GM23248 (cell line): ENCODE measurements around the gene THUMPD3.

Experiments
- EZH2 ChIP-seq: fragments of 200-600 bp; sonication (generic); IDR thresholded peaks from 2 replicates; pipeline ENCODE4 v1.6.1; 2018; ENCODE audit warnings: antibody characterized with exemption, mild to moderate bottlenecking; ENCODE audit not compliant: insufficient read depth, poor library complexity, severe bottlenecking
- EZH2phosphoT487 ChIP-seq: fragments of 200-600 bp; sonication (generic); IDR thresholded peaks from 2 replicates; pipeline ENCODE4 v1.6.1; 2018; ENCODE audit warnings: antibody characterized with exemption, moderate library complexity, mild to moderate bottlenecking, low read depth; ENCODE audit not compliant: insufficient read depth

DNA sequence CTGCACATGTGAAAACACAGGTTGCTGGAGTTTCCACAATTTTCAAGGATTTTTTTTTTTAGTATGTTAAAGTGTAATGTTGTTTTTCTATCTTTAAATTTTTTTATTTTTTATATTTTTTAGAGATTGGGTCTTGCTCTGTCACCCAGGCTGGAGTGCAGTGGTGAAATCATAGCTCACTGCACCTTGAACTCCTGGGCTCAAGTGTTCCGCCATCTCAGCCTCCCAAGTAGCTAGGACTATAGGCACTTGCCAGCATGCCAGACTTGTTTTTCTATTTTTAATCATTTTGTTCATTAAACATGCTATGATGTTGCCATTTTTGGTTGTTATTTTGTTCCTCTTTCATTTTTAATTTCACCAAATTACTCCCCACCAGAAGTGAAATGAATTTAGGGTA lies 16.7 kb upstream of the THUMPD3 start:
- TF ChIP-seq EZH2 = no peak
- no peak for TF ChIP-seq EZH2phosphoT487
